VCaP (cell line): ENCODE data around the gene PI4KA.

Experiments
- H3K27ac ChIP-seq: fragments of 450-650 bp; 2 replicates; pipeline ENCODE4 v1.5.1; 2017
- CTCF ChIP-seq: fragments of 450-650 bp; conservative IDR thresholded peaks from 2 replicates; pipeline ENCODE4 v1.5.1; 2017; ENCODE audit warnings: mild to moderate bottlenecking, moderate library complexity

PI4KA gene

GRCh38 chr22:20761536-20761935 lies 97.1 kb downstream of the PI4KA start:
- H3K27ac ChIP-seq, result no peak overlapping the region

GRCh38 chr22:20760084-20760483 lies 98.5 kb downstream of the PI4KA start:
- TF ChIP-seq CTCF, result no peak
- no peak overlapping the region for H3K27ac ChIP-seq

More at GRCh38 chr22:20761536-20761935, 97.1 kb downstream of the PI4KA start:
- no peak for TF ChIP-seq CTCF

GRCh38 chr22:20758688-20759087 lies 99.9 kb downstream of the PI4KA start:
- no peak overlapping the region for H3K27ac ChIP-seq
- TF ChIP-seq CTCF, result peak; percentile 33

GRCh38 chr22:20756846-20757245 lies 101.8 kb downstream of the PI4KA start:
- no peak for TF ChIP-seq CTCF
- H3K27ac ChIP-seq, result no peak overlapping the region

GRCh38 chr22:20752873-20753272 lies 105.7 kb downstream of the PI4KA start:
- H3K27ac ChIP-seq, result no peak overlapping the region
- TF ChIP-seq CTCF, result no peak

GRCh38 chr22:20752104-20752741 lies 106.4 kb downstream of the PI4KA start:
- no peak for TF ChIP-seq CTCF
- no peak overlapping the region for H3K27ac ChIP-seq

- no peak overlapping the region for H3K27ac ChIP-seq
- no peak for TF ChIP-seq CTCF
Measured at GRCh38 chr22:20751185-20751851, 107.3 kb downstream of the PI4KA start.
